GM10266 (cell line): Measurements from ENCODE around the gene HPS6.

Source experiments
- DNase-seq: peaks from one replicate; pipeline ENCODE4 v3.0.0; 2012; ENCODE audit errors: extremely low spot score
- TF ChIP-seq, protein P1 (sequence below): IDR thresholded peaks from 2 replicates; pipeline ENCODE4 v1.5.1; 2012; ENCODE audit warnings: mild to moderate bottlenecking, low read depth; ENCODE audit not compliant: control insufficient read depth, insufficient read depth; ENCODE audit errors: missing control alignments

Gene HPS6

DNA sequence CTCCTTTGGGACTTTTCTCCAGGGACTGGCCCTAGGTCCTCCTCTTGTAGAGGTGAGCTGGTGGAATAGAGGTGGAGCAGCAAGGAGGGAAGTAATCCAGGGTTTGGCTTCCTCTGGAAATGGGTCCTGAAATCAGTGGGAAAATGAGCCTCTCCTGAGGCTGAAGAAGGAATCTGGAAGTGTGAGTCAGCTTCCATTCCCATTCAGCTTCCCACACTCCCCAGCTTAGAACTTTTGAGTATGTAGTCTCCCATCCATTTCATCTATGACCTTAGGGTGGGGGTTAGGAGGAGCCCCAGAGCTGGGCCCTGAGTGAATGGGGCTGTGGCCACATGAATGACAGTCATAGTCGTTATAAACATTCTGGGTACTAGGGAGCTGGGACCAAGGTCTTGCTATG lies 37.3 kb downstream of the HPS6 start:
- TF ChIP-seq, protein P1, sequence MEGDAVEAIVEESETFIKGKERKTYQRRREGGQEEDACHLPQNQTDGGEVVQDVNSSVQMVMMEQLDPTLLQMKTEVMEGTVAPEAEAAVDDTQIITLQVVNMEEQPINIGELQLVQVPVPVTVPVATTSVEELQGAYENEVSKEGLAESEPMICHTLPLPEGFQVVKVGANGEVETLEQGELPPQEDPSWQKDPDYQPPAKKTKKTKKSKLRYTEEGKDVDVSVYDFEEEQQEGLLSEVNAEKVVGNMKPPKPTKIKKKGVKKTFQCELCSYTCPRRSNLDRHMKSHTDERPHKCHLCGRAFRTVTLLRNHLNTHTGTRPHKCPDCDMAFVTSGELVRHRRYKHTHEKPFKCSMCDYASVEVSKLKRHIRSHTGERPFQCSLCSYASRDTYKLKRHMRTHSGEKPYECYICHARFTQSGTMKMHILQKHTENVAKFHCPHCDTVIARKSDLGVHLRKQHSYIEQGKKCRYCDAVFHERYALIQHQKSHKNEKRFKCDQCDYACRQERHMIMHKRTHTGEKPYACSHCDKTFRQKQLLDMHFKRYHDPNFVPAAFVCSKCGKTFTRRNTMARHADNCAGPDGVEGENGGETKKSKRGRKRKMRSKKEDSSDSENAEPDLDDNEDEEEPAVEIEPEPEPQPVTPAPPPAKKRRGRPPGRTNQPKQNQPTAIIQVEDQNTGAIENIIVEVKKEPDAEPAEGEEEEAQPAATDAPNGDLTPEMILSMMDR = no peak

DNA sequence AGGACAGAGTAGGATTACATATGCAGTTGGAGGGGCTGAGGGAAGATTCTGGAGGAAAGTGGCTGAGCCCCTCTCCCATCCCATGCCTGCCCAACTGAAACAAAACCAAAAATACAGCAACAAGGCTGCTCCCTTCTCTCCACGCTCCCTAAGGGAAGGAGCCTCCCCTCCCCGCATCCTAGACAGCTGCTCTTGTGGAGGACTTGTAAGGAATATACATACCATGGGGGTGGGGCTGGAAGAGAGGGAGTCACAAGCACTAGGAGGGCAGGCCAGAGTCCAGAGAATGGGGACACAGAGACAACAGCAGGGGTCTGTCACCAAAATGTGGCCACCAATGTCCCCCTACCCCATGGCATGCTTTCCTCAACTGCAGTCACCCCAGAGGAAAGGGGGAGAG lies 41.8 kb downstream of the HPS6 start:
- TF ChIP-seq, protein P1 = no peak
- DNase-seq = no peak

More for the DNA sequence above, 37.3 kb downstream of the HPS6 start:
- DNase-seq = no peak

DNA sequence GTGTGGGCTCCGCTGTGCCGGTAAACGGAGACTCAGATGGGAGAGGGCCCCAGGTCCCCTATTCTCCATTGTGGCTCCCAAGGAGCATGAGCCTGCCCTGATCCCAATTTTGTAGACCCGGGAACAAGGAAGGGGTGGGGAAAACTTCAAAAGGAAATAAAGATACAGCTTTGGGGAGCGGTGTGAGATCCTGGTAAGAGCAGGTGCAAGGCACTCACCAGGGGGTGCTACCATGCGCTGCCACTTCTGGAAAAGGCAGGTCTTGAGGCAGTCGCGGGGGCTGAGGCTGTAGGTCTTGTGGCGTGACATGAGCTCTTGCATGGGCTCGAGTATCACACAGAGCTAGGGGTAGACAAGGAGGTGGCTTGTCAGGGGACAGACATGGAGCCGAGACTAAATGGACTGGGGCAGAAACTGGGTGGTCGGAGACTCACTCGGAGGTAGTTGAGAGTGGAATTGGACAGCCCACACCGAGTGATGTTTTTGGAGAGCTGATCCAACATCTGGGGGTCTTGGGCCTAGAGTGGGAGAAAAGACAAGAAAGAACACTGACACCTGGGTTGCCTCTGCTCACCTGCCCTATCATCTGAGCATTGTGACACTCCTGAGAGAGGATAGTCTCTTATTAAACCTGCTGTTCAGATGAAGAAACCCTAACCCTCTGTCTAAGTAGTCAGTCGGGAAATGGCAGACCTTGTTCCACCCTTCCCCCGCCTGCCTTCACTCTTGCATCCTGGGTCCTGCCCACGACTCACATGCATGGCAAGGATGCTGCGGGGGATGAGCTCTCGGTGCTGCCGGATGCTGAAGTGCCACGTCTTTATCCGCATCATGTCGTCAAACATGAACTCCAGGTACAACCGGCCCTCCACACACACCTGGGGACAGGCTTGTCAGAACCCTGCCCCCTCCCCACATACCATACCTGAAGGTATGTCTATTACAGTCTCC lies 44.3 kb downstream of the HPS6 start:
- no peak for DNase-seq
- TF ChIP-seq, protein P1 = no peak

DNA sequence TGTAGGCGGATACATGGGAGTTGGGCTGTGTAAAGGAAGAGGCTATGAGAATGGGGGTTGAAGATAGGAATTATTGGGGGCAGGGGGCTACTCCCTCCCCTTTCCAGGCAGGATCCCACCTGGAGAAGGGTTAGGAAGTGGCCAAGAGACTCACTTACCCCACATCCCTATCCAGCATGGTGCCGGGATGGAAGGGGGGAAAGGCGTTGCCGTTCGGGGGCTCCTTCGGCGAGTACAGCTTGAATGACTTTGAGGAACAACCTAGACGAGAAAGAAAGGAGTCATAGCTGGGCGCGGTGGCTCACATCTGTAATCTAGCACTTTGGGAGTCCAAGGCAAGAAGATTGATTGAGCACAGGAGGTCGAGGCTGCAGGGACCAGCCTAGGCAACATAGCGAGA lies 46.1 kb downstream of the HPS6 start:
- TF ChIP-seq, protein P1 = no peak
- no peak for DNase-seq

DNA sequence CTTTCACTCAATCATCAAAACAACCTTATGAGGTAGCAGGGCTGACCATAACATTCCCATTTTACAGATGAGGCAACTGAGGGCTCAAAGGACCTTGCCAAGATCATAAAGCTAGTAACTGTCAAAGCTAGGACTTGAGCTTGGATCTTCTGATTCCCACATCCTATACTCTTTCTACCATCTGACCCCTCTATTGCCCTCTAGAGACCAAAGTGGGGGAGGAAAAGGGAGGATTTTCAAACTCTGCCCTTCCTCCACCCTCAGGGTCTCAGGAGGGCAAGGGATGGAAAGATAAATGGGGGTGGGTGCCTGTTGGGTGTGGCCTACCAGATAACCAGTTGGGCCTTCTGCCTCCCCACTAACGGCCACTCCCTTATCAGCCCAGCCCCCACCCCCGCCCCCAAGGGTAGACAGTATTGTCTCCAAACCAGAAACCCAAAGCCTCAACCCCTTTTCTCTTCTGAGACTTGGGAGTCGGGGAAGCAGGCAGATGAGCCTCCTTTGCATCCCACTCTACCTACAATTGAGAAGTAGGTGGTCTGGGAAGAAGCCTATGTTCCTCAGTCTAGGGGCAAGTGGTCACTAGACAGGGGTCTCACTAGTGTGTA lies 47.2 kb downstream of the HPS6 start:
- DNase-seq = no peak
- TF ChIP-seq, protein P1 = peak; percentile 18

DNA sequence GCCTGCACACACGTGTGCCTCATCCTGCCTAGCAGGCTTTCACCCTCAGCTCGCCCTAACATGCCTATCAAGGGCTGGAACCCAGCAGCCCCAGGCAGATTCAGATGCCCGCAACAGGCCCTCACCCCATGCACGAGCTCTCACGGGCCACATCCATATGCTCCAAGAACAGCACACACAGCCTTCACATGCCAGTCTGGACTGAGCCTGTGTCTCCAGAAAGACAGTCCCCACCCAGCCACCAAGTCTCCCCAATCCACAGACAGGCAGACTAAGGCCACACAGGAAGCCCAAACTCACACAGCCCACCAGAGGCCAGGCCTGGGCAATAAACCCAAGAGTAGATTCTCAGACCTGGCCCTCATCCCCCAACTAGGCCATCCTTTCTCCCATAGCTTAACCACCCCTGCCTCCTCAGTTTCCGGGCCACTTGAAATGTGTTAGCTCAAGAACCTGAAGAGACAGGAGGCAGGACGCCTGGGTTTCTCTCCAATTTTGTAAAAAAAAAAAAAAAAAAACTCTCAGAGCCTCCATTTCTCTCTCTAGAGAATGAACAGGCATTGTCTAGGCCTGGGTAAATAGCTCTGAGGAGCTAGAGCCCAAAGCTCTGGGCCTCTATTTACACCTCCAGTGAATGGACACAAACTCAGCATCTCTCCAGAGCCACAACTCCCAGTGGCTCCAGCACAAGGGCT lies 48.3 kb downstream of the HPS6 start:
- TF ChIP-seq, protein P1 = no peak
- DNase-seq = no peak
